HCT116 (cell line): ENCODE results near the gene ST14.

Experiments used
- CTCF ChIP-seq, 3 experiments: fragments of 200-600 bp in 1 of 3; sonication (generic) in 1 of 3; IDR thresholded peaks in 2 of 3; conservative IDR thresholded peaks in 1 of 3; 2 replicates each; pipeline ENCODE4 v1.5.1; 2012 to 2017; ENCODE audit warnings: low read depth in 2 of 3, low read length in 2 of 3, antibody characterized with exemption in 1 of 3, borderline replicate concordance in 1 of 3, control low read depth in 1 of 3, mild to moderate bottlenecking in 1 of 3, mixed read lengths in 1 of 3, mixed run types in 1 of 3, moderate library complexity in 1 of 3; ENCODE audit not compliant: insufficient read depth in 1 of 3
- EZH2 ChIP-seq: fragments of 200-600 bp; sonication (generic); IDR thresholded peaks from 2 replicates; pipeline ENCODE4 v1.6.1; 2017; ENCODE audit warnings: antibody characterized with exemption, mixed run types
- EZH2phosphoT487 ChIP-seq: fragments of 200-600 bp; IDR thresholded peaks from 2 replicates; pipeline ENCODE4 v1.6.1; 2018; ENCODE audit warnings: antibody characterized with exemption, borderline replicate concordance
- JUND ChIP-seq: IDR thresholded peaks from 2 replicates; pipeline ENCODE4 v1.6.1; 2012
- POLR2A ChIP-seq: IDR thresholded peaks from 2 replicates; pipeline ENCODE4 v1.7.0; 2011; ENCODE audit warnings: borderline replicate concordance; ENCODE audit not compliant: insufficient read depth, insufficient read length; ENCODE audit errors: extremely low read depth
- TCF7L2 ChIP-seq: IDR thresholded peaks from 2 replicates; pipeline ENCODE4 v1.7.0; 2011; ENCODE audit warnings: borderline replicate concordance, inconsistent platforms; ENCODE audit not compliant: insufficient read depth, insufficient read length; ENCODE audit errors: extremely low read depth
- YY1 ChIP-seq: IDR thresholded peaks from 2 replicates; pipeline ENCODE4 v1.6.1; 2011; ENCODE audit warnings: low read length, low read depth, moderate library complexity, mild to moderate bottlenecking; ENCODE audit not compliant: insufficient replicate concordance; ENCODE audit errors: extremely low read depth
- ZNF274 ChIP-seq: fragments of 200-500 bp; sonication (Bioruptor generic); IDR thresholded peaks from 2 replicates; pipeline ENCODE4 v1.6.1; 2014; ENCODE audit warnings: mild to moderate bottlenecking, low read depth, low read length, inconsistent platforms
- TF ChIP-seq, protein P1 (sequence below): IDR thresholded peaks from 2 replicates; pipeline ENCODE4 v1.6.1; 2012; ENCODE audit warnings: low read depth

GRCh38 chr11:130126516-130126915 is 33.1 kb upstream of the ST14 start:
- TF ChIP-seq TCF7L2 (no peak), ZNF274 (no peak), CTCF (IDR thresholded peaks at IDR 0.05 in 2 of 3, conservative IDR thresholded peaks at IDR 0.05 in 1 of 3; ENCODE audit: borderline replicate concordance in 1 of 3, insufficient read depth in 1 of 3, low read depth in 2 of 3, low read length in 2 of 3) (no peak), EZH2 (no peak), POLR2A (no peak), EZH2phosphoT487 (no peak), YY1 (no peak), JUND (no peak)
- TF ChIP-seq, protein P1, sequence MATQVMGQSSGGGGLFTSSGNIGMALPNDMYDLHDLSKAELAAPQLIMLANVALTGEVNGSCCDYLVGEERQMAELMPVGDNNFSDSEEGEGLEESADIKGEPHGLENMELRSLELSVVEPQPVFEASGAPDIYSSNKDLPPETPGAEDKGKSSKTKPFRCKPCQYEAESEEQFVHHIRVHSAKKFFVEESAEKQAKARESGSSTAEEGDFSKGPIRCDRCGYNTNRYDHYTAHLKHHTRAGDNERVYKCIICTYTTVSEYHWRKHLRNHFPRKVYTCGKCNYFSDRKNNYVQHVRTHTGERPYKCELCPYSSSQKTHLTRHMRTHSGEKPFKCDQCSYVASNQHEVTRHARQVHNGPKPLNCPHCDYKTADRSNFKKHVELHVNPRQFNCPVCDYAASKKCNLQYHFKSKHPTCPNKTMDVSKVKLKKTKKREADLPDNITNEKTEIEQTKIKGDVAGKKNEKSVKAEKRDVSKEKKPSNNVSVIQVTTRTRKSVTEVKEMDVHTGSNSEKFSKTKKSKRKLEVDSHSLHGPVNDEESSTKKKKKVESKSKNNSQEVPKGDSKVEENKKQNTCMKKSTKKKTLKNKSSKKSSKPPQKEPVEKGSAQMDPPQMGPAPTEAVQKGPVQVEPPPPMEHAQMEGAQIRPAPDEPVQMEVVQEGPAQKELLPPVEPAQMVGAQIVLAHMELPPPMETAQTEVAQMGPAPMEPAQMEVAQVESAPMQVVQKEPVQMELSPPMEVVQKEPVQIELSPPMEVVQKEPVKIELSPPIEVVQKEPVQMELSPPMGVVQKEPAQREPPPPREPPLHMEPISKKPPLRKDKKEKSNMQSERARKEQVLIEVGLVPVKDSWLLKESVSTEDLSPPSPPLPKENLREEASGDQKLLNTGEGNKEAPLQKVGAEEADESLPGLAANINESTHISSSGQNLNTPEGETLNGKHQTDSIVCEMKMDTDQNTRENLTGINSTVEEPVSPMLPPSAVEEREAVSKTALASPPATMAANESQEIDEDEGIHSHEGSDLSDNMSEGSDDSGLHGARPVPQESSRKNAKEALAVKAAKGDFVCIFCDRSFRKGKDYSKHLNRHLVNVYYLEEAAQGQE: no peak
